NCI-H1417 (cell line): ENCODE measurements around the gene SCMH1.
A peak's percentile ranks its signal among the peaks of the same experiment; 100 is the strongest.
"Not testable (repeated sequence)": the region's sequence is repeated elsewhere in the genome, so short reads cannot be mapped to it uniquely, and the experiment has no call there.

Experiments used
- DNase-seq, 3 experiments: peaks; one replicate each; lab custom pipeline; 2025; lab: John Stamatoyannopoulos, UW

The SCMH1 gene

GRCh38 chr1:41249319-41249718, 7.2 kb upstream of the SCMH1 start:
- DNase-seq, result peak in 1 of 3 experiments; percentile 60

GRCh38 chr1:41246568-41246967, 4.5 kb upstream of the SCMH1 start:
- DNase-seq, result no peak

GRCh38 chr1:41245659-41246058, 3.6 kb upstream of the SCMH1 start:
- no peak for DNase-seq

GRCh38 chr1:41243079-41243385, 926 bp upstream of the SCMH1 start:
- DNase-seq, result no peak

GRCh38 chr1:41242342-41243078, 404 bp upstream of the SCMH1 start:
- peak in 2 of 3 experiments; percentile 83 for DNase-seq

GRCh38 chr1:41241354-41241748, 755 bp downstream of the SCMH1 start:
- DNase-seq, result peak in 2 of 3 experiments; percentile 60 to 61

- no peak for DNase-seq
Measured at GRCh38 chr1:41240781-41241353, 1.2 kb downstream of the SCMH1 start.

- DNase-seq, result peak in 1 of 3 experiments; percentile 19
Measured at GRCh38 chr1:41239988-41240610, 2.0 kb downstream of the SCMH1 start.

GRCh38 chr1:41238311-41238988, 3.7 kb downstream of the SCMH1 start:
- no peak for DNase-seq

GRCh38 chr1:41236781-41237180, 5.3 kb downstream of the SCMH1 start:
- DNase-seq, result no peak

- DNase-seq, result no peak
Measured at GRCh38 chr1:41235893-41236292, 6.2 kb downstream of the SCMH1 start.

- no peak for DNase-seq
Measured at GRCh38 chr1:41233708-41234107, 8.4 kb downstream of the SCMH1 start.

GRCh38 chr1:41232305-41232704, 9.8 kb downstream of the SCMH1 start:
- DNase-seq, result no peak

GRCh38 chr1:41230656-41231055, 11.4 kb downstream of the SCMH1 start:
- no peak for DNase-seq

- not testable (repeated sequence) for DNase-seq
Measured at GRCh38 chr1:41229219-41229618, 12.9 kb downstream of the SCMH1 start.

- DNase-seq, result no peak
Measured at GRCh38 chr1:41226815-41227434, 15.2 kb downstream of the SCMH1 start.

- DNase-seq, result no peak
Measured at GRCh38 chr1:41225495-41225894, 16.6 kb downstream of the SCMH1 start.

GRCh38 chr1:41222496-41222895, 19.6 kb downstream of the SCMH1 start:
- peak in 2 of 3 experiments; percentile 51 to 54 for DNase-seq

GRCh38 chr1:41221995-41222394, 20.1 kb downstream of the SCMH1 start:
- DNase-seq, result no peak

GRCh38 chr1:41218152-41218551, 24.0 kb downstream of the SCMH1 start:
- DNase-seq, result no peak

GRCh38 chr1:41217441-41217840, 24.7 kb downstream of the SCMH1 start:
- no peak for DNase-seq

- DNase-seq, result no peak
Measured at GRCh38 chr1:41215623-41216022, 26.5 kb downstream of the SCMH1 start.
